GM12878 (cell line): ENCODE data around the gene TGFB1. TPM values are rescaled to one million over a fixed set of nuclear protein-coding genes. Genes with fewer than 3 reads are reported as not detected.
A peak's percentile ranks its signal among the peaks of the same experiment; 100 is the strongest.

ENCODE experiments used
- ATAC-seq: fragments of 200-7000 bp; cut with Tn5 transposase; 3 replicates; pipeline ENCODE4 v1.9.1; 2020; ENCODE audit warnings: mild to moderate bottlenecking, moderate library complexity
- BruUV-seq: library from RNA; stranded (reverse); fragments of 400-500 nt; replicated peaks from 2 replicates; lab custom pipeline; 2021; lab: Mats Ljungman, UMichigan
- CTCF ChIA-PET: fragments of 300-600 bp; sonication (Branson Sonifier 250); formaldehyde crosslinking; extraction: SDS; loops from one replicate; lab custom pipeline; 2021; ENCODE audit warnings: inconsistent platforms; lab: Yijun Ruan, JAX
- POLR2A ChIA-PET: fragments of 350-600 bp; formaldehyde crosslinking; extraction: SDS; loops from one replicate; lab custom pipeline; 2021; ENCODE audit warnings: inconsistent platforms; lab: Charles Lee
- RAD21 ChIA-PET: fragments of 300-600 bp; sonication (Branson Sonifier 250); formaldehyde crosslinking; loops from one replicate; lab custom pipeline; 2023; ENCODE audit warnings: antibody characterized with exemption; ENCODE audit not compliant: unreplicated experiment; lab: Charles Lee
- SMC1A ChIA-PET: fragments of 300-600 bp; sonication (Branson Sonifier 250); formaldehyde crosslinking; loops from one replicate; lab custom pipeline; 2023; ENCODE audit not compliant: unreplicated experiment, uncharacterized antibody; lab: Charles Lee
- DNase-seq: peaks from one replicate; pipeline ENCODE4 v3.0.0-alpha.2; 2011; ENCODE audit warnings: low read depth, low spot score
- FAIRE-seq: peaks from 3 replicates; lab custom pipeline; 2011; peaks lifted over from hg19 to GRCh38; lab: Jason Lieb, UNC
- H2AFZ ChIP-seq: 2 replicates; pipeline ENCODE4 v1.6.0; 2011; ENCODE audit warnings: low read depth, low read length, control low read depth; ENCODE audit not compliant: control insufficient read depth
- H3K27ac ChIP-seq: 2 replicates; pipeline ENCODE4 v1.5.1; 2011; ENCODE audit warnings: control low read depth; ENCODE audit not compliant: control insufficient read depth, insufficient read depth
- H3K27me3 ChIP-seq, 2 experiments: replicated peaks in 1 of 2; 2 replicates each; pipeline versions ENCODE4 v1.6.0 to v1.6.1; 2011; ENCODE audit warnings: low read length in 1 of 2; ENCODE audit not compliant: control insufficient read depth in 2 of 2, insufficient read depth in 2 of 2
- H3K36me3 ChIP-seq, 2 experiments: 2 replicates each; pipeline ENCODE4 v1.5.1; 2011; ENCODE audit warnings: low read length in 1 of 2; ENCODE audit not compliant: control insufficient read depth in 2 of 2, insufficient read depth in 2 of 2
- H3K4me1 ChIP-seq: 2 replicates; pipeline ENCODE4 v1.6.1; 2011; ENCODE audit warnings: mild to moderate bottlenecking, low read length, moderate library complexity, mixed read lengths; ENCODE audit not compliant: control insufficient read depth, insufficient read depth
- H3K4me2 ChIP-seq: 2 replicates; pipeline ENCODE4 v1.6.0; 2011; ENCODE audit warnings: control low read depth; ENCODE audit not compliant: control insufficient read depth, insufficient read depth
- H3K4me3 ChIP-seq: fragments of 200-600 bp; sonication (generic); 2 replicates; pipeline ENCODE4 v1.5.1; 2016
- H3K79me2 ChIP-seq: 2 replicates; pipeline ENCODE4 v1.6.0; 2011; ENCODE audit warnings: low read length; ENCODE audit not compliant: control insufficient read depth, insufficient read depth
- H3K9ac ChIP-seq: 2 replicates; pipeline ENCODE4 v1.8.0; 2011; ENCODE audit warnings: low read length, control low read depth, mixed read lengths; ENCODE audit not compliant: control insufficient read depth, insufficient read depth
- H3K9me3 ChIP-seq: replicated peaks from 3 replicates; pipeline ENCODE4 v1.5.1; 2011; ENCODE audit warnings: mild to moderate bottlenecking, low read length; ENCODE audit not compliant: control insufficient read depth, insufficient read depth
- H4K20me1 ChIP-seq: 2 replicates; pipeline ENCODE4 v1.6.0; 2011; ENCODE audit not compliant: control insufficient read depth, insufficient read depth
- GABPA ChIP-seq: IDR thresholded peaks from 2 replicates; pipeline ENCODE4 v1.6.1; 2014; ENCODE audit warnings: antibody characterized with exemption, low read depth, mild to moderate bottlenecking, inconsistent platforms
- MTA3 ChIP-seq: IDR thresholded peaks from 2 replicates; pipeline ENCODE4 v1.6.1; 2012; ENCODE audit warnings: low read length, inconsistent platforms, borderline replicate concordance
- NBN ChIP-seq: fragments of 450-650 bp; IDR thresholded peaks from 2 replicates; pipeline ENCODE4 v1.6.1; 2016
- POU2F2 ChIP-seq: IDR thresholded peaks from 3 replicates; pipeline ENCODE4 v1.6.1; 2011; ENCODE audit warnings: low read depth, mild to moderate bottlenecking, low read length, borderline replicate concordance
- SMC3 ChIP-seq: IDR thresholded peaks from 2 replicates; pipeline ENCODE4 v1.6.1; 2011; ENCODE audit warnings: low read length, improper control_type of control experiment, borderline replicate concordance
- TAF1 ChIP-seq: IDR thresholded peaks from 2 replicates; pipeline ENCODE4 v1.6.1; 2011; ENCODE audit warnings: mild to moderate bottlenecking, low read depth, low read length, borderline replicate concordance
- ZBED1 ChIP-seq: IDR thresholded peaks from 2 replicates; pipeline ENCODE4 v1.6.1; 2016; ENCODE audit warnings: borderline replicate concordance
- WGBS: methylation state at CpG from one replicate; pipeline ENCODE4 v1.1.6; 2016; ENCODE audit warnings: low lambda C conversion rate; ENCODE audit not compliant: insufficient replicate concordance, insufficient coverage; ENCODE audit errors: missing lambda C conversion rate; 5-methylcytosine and 5-hydroxymethylcytosine counted together
- in situ Hi-C: fragments of 300-500 bp; cut with MboI; formaldehyde crosslinking; loops from 9 replicates; pipeline ENCODE4 v1.14.3; 2018; ENCODE audit warnings: mixed read lengths
- intact Hi-C: fragments of 100-400 bp; cut with micrococcal nuclease; formaldehyde crosslinking; loops from one replicate; pipeline ENCODE4 v1.14.2; 2022; ENCODE audit not compliant: unreplicated experiment
- polyA plus RNA-seq, 11 experiments: library from polyadenylated mRNA; depleted of rRNA in 4 of 11; unstranded in 6 of 11; stranded (reverse) in 5 of 11; fragments of >200 nt; fragmentation: Nextera tagmentation in 4 of 11; fragmentation: Illumina TruSeq in 1 of 11; extraction: Ambion mirVana in 4 of 11; extraction: Trizol in 1 of 11; gene quantifications; 1 replicate in 1 of 11; 2 replicates in 10 of 11; pipeline versions ENCODE4 v1.2.1 to v1.2.3, GENCODE V29; 2011 to 2016; ENCODE audit warnings: inconsistent platforms in 2 of 11, missing spikeins in 2 of 11, low read depth in 1 of 11
- total RNA-seq, 4 experiments: library from RNA; depleted of rRNA in 3 of 4; stranded (reverse); fragments of >200 nt in 3 of 4; fragmentation: Illumina TruSeq in 1 of 4; extraction: Trizol in 1 of 4; gene quantifications; 2 replicates each; pipeline versions ENCODE4 v1.2.1 to v1.2.3, GENCODE V29; 2013 to 2021
- TF ChIP-seq, protein P1 (sequence below): IDR thresholded peaks from 2 replicates; pipeline ENCODE4 v1.6.1; 2012; ENCODE audit warnings: low read depth, low read length, improper control_type of control experiment
- TF ChIP-seq, protein P2 (sequence below): fragments of 450-650 bp; IDR thresholded peaks from 2 replicates; pipeline ENCODE4 v1.6.1; 2017; ENCODE audit warnings: mild to moderate bottlenecking, moderate library complexity
- TF ChIP-seq, protein P3 (sequence below): fragments of 450-650 bp; IDR thresholded peaks from 2 replicates; pipeline ENCODE4 v1.6.1; 2017; ENCODE audit warnings: mild to moderate bottlenecking, low read depth, inconsistent platforms; ENCODE audit not compliant: poor library complexity, severe bottlenecking
- TF ChIP-seq, protein P4 (sequence below): fragments of 450-650 bp; IDR thresholded peaks from 2 replicates; pipeline ENCODE4 v1.6.1; 2016; ENCODE audit warnings: mild to moderate bottlenecking
- TF ChIP-seq, protein P5 (sequence below): IDR thresholded peaks from 2 replicates; pipeline ENCODE4 v1.6.1; 2011; ENCODE audit warnings: low read depth, low read length, improper control_type of control experiment, borderline replicate concordance

TGFB1 gene
- total and polyA plus RNA-seq, 10 of the 15 experiments (the other 5 are each of a cell fraction or from before 2014, with no cell fraction given) = 0.23 to 120 (median 10.9) TPM

DNA sequence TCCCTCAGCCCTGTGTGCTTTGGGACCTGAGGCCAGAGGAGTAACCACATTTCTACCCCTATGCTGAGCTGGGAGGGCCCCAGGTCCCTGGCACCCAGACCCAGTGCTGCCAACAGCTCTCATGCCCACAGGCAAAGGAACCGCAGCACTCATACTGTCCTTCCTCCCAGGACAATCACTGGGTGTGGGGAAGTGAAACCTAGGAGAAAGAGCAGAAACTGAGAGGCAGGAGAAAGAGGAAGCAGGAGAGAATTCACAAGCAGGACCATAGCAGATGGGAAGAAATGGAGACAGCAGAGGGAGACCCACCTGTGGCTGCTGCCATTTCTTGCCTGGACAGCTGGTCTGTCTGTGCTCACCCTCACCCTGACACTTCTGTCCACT lies 24.9 kb downstream of the TGFB1 start (continued):
- TF ChIP-seq TAF1 = no peak
- TF ChIP-seq POU2F2 = no peak

DNA sequence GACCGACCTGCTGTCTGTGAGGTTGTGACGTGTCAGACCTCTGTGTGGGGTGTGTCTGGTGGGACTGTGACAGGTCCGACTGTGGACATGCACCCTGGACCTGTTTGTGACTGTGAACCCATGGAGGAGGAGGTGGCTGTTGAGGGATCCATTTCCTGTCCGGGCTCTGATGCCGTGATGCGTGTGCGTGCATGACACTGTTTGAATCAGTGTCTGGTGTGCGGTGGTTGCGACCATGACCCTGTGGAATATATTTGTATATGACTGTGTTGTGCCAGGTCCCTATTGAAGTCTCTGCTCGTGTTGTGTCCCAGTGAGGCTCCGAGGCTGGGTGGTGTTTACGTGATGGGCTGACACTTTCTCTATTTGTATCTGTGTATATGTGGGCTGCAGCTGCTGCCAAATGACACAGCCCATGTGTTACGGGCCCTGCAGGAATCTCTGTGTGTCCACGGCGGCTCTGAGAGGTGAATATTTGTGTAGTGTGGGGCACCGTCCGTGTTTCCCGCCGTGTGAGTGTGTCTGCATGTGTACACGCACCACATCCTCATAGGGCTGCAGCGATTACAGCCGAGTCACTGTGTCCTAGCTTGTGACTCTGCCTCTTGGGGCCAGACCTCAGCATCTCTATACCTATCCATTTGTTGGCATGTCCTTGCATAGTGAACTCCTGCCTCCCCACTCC lies 25.4 kb downstream of the TGFB1 start:
- Histone ChIP-seq H3K9ac (peak overlapping the region; percentile 75; the same call in 1 of the 2 replicates), H3K27me3 (no peaks in the 10 kb centered on the region), H3K4me1 (peaks cover 37% of the 10 kb centered on the region), H3K4me2 (peak overlapping the region; percentile 93), H3K79me2 (peaks cover 10% of the 10 kb centered on the region), H4K20me1 (no peaks in the 10 kb centered on the region), H3K27ac (peak overlapping the region; percentile 93), H3K4me3 (peak overlapping the region; percentile 46; the same call in 1 of the 2 replicates), H2AFZ (no peak overlapping the region; the same call in 1 of the 2 replicates), H3K36me3 (peaks cover 9 to 27% of the 10 kb centered on the region in 2 experiments), H3K9me3 (no peaks in the 10 kb centered on the region)
- ChIA-PET SMC1A (interaction anchor here (1.8 kb wide), 1 partner anchor 65 kb away, joined by 5 read pairs; the partner anchor contains the start of gene HNRNPUL1), POLR2A (interaction anchor here (0.9 to 1.6 kb wide), 3 partner anchors 18 to 36 kb away, joined by 3 to 5 read pairs (median 4); partner anchors contain the start of genes B9D2 and TGFB1), RAD21 (interaction anchor here (1.0 to 2.8 kb wide), 8 partner anchors 8 to 40 kb away, joined by 3 to 26 read pairs (median 4); partner anchors contain the start of genes B9D2 and TGFB1), CTCF (interaction anchor here (0.6 to 2.1 kb wide), 2 partner anchors 24 to 27 kb away, joined by 3 to 8 read pairs; no protein-coding TSS in a partner anchor)
- FAIRE-seq (peak; percentile 7), DNase-seq (no peak), ATAC-seq (peak; percentile 19)
- no TSS peak for BruUV-seq
- intact Hi-C loops = no loop called here
- WGBS = 3% methylated on average over 22 of the region's 22 CpGs
- in situ Hi-C loops = no loop called here
- TF ChIP-seq, protein P1, sequence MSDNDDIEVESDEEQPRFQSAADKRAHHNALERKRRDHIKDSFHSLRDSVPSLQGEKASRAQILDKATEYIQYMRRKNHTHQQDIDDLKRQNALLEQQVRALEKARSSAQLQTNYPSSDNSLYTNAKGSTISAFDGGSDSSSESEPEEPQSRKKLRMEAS = no peak
- TF ChIP-seq, protein P2, sequence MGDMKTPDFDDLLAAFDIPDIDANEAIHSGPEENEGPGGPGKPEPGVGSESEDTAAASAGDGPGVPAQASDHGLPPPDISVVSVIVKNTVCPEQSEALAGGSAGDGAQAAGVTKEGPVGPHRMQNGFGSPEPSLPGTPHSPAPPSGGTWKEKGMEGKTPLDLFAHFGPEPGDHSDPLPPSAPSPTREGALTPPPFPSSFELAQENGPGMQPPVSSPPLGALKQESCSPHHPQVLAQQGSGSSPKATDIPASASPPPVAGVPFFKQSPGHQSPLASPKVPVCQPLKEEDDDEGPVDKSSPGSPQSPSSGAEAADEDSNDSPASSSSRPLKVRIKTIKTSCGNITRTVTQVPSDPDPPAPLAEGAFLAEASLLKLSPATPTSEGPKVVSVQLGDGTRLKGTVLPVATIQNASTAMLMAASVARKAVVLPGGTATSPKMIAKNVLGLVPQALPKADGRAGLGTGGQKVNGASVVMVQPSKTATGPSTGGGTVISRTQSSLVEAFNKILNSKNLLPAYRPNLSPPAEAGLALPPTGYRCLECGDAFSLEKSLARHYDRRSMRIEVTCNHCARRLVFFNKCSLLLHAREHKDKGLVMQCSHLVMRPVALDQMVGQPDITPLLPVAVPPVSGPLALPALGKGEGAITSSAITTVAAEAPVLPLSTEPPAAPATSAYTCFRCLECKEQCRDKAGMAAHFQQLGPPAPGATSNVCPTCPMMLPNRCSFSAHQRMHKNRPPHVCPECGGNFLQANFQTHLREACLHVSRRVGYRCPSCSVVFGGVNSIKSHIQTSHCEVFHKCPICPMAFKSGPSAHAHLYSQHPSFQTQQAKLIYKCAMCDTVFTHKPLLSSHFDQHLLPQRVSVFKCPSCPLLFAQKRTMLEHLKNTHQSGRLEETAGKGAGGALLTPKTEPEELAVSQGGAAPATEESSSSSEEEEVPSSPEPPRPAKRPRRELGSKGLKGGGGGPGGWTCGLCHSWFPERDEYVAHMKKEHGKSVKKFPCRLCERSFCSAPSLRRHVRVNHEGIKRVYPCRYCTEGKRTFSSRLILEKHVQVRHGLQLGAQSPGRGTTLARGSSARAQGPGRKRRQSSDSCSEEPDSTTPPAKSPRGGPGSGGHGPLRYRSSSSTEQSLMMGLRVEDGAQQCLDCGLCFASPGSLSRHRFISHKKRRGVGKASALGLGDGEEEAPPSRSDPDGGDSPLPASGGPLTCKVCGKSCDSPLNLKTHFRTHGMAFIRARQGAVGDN = no peak
- no peak for TF ChIP-seq NBN
- TF ChIP-seq, protein P3, sequence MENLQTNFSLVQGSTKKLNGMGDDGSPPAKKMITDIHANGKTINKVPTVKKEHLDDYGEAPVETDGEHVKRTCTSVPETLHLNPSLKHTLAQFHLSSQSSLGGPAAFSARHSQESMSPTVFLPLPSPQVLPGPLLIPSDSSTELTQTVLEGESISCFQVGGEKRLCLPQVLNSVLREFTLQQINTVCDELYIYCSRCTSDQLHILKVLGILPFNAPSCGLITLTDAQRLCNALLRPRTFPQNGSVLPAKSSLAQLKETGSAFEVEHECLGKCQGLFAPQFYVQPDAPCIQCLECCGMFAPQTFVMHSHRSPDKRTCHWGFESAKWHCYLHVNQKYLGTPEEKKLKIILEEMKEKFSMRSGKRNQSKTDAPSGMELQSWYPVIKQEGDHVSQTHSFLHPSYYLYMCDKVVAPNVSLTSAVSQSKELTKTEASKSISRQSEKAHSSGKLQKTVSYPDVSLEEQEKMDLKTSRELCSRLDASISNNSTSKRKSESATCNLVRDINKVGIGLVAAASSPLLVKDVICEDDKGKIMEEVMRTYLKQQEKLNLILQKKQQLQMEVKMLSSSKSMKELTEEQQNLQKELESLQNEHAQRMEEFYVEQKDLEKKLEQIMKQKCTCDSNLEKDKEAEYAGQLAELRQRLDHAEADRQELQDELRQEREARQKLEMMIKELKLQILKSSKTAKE = no peak
- TF ChIP-seq GABPA = no peak
- TF ChIP-seq, protein P4, sequence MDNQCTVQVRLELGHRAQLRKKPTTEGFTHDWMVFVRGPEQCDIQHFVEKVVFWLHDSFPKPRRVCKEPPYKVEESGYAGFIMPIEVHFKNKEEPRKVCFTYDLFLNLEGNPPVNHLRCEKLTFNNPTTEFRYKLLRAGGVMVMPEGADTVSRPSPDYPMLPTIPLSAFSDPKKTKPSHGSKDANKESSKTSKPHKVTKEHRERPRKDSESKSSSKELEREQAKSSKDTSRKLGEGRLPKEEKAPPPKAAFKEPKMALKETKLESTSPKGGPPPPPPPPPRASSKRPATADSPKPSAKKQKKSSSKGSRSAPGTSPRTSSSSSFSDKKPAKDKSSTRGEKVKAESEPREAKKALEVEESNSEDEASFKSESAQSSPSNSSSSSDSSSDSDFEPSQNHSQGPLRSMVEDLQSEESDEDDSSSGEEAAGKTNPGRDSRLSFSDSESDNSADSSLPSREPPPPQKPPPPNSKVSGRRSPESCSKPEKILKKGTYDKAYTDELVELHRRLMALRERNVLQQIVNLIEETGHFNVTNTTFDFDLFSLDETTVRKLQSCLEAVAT = no peak
- TF ChIP-seq MTA3 = peak; percentile 64; the same call in 1 of the 2 replicates
- TF ChIP-seq, protein P5, sequence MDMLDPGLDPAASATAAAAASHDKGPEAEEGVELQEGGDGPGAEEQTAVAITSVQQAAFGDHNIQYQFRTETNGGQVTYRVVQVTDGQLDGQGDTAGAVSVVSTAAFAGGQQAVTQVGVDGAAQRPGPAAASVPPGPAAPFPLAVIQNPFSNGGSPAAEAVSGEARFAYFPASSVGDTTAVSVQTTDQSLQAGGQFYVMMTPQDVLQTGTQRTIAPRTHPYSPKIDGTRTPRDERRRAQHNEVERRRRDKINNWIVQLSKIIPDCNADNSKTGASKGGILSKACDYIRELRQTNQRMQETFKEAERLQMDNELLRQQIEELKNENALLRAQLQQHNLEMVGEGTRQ = no peak
- TF ChIP-seq ZBED1 = 0 out of 2 replicates have a peak, but pooled peaks have one; percentile 4
- no peak for TF ChIP-seq SMC3
